Naive thymus-derived CD4-positive, alpha-beta T cell (primary cell): ENCODE measurements around the gene DHX57. TPM values are rescaled to one million over a fixed set of nuclear protein-coding genes. Genes with fewer than 3 reads are reported as not detected.

Experiments used
- ATAC-seq: fragments of 150-1000 bp; cut with Tn5 transposase; 2 replicates; pipeline ENCODE4 v1.10.0; 2021; ENCODE audit warnings: mild to moderate bottlenecking, moderate library complexity
- CTCF ChIA-PET: fragments of 350-600 bp; sonication (Branson Sonifier 250); formaldehyde crosslinking; loops from one replicate; lab custom pipeline; 2021; ENCODE audit warnings: antibody characterized with exemption; lab: Charles Lee
- POLR2A ChIA-PET: fragments of 350-600 bp; sonication (Branson Sonifier 250); formaldehyde crosslinking; loops from one replicate; lab custom pipeline; 2021; ENCODE audit warnings: antibody characterized with exemption, inconsistent platforms; lab: Charles Lee
- DNase-seq, 9 donors: peaks; one replicate each; pipeline versions ENCODE4 v3.0.0 to v3.0.0-alpha.2; 2020 to 2022; ENCODE audit warnings: mixed read lengths in 1 of 9
- H3K27ac ChIP-seq: one replicate; pipeline ENCODE4 v1.7.0; 2013; ENCODE audit warnings: mild to moderate bottlenecking, low read depth, low read length, moderate library complexity
- H3K27me3 ChIP-seq, 2 donors: one replicate each; pipeline ENCODE4 v1.7.0; 2013; ENCODE audit warnings: low read length in 2 of 2, mild to moderate bottlenecking in 2 of 2, moderate library complexity in 2 of 2; ENCODE audit not compliant: control insufficient read depth in 2 of 2, insufficient read depth in 2 of 2
- H3K36me3 ChIP-seq, 3 experiments: 1 replicate in 2 of 3; 2 replicates in 1 of 3; pipeline ENCODE4 v1.7.0; 2013; ENCODE audit warnings: low read length in 3 of 3, mild to moderate bottlenecking in 3 of 3, moderate library complexity in 1 of 3; ENCODE audit not compliant: insufficient read depth in 3 of 3, control insufficient read depth in 2 of 3
- H3K4me1 ChIP-seq, 2 donors: one replicate each; pipeline ENCODE4 v1.7.0; 2013; ENCODE audit warnings: low read length in 2 of 2, mild to moderate bottlenecking in 2 of 2, moderate library complexity in 1 of 2; ENCODE audit not compliant: control insufficient read depth in 2 of 2, insufficient read depth in 2 of 2
- H3K4me3 ChIP-seq: 2 replicates; pipeline ENCODE4 v1.7.0; 2013; ENCODE audit warnings: mild to moderate bottlenecking, low read length
- H3K9me3 ChIP-seq, 3 experiments: 1 replicate in 2 of 3; 2 replicates in 1 of 3; pipeline ENCODE4 v1.7.0; 2013; ENCODE audit warnings: low read length in 3 of 3; ENCODE audit not compliant: control insufficient read depth in 2 of 3
- H3K27ac Mint-ChIP-seq, 9 donors: one replicate each; pipeline ENCODE4 v1.8.0; 2020 to 2022; ENCODE audit warnings: mixed read lengths in 9 of 9, mild to moderate bottlenecking in 8 of 9, moderate library complexity in 5 of 9, inconsistent platforms in 2 of 9
- H3K27me3 Mint-ChIP-seq, 5 donors: one replicate each; pipeline ENCODE4 v1.8.0; 2021 to 2022; ENCODE audit warnings: mixed read lengths in 5 of 5, mild to moderate bottlenecking in 1 of 5
- H3K36me3 Mint-ChIP-seq, 5 donors: one replicate each; pipeline ENCODE4 v1.8.0; 2020 to 2022; ENCODE audit warnings: mixed read lengths in 5 of 5, mild to moderate bottlenecking in 3 of 5, inconsistent platforms in 1 of 5
- H3K4me1 Mint-ChIP-seq, 7 donors: one replicate each; pipeline ENCODE4 v1.8.0; 2020 to 2022; ENCODE audit warnings: mixed read lengths in 7 of 7, mild to moderate bottlenecking in 3 of 7, inconsistent platforms in 1 of 7
- H3K4me3 Mint-ChIP-seq, 10 donors: one replicate each; pipeline ENCODE4 v1.8.0; 2020 to 2022; ENCODE audit warnings: mild to moderate bottlenecking in 10 of 10, mixed read lengths in 10 of 10, moderate library complexity in 6 of 10, inconsistent platforms in 2 of 10
- H3K9me3 Mint-ChIP-seq, 11 donors: one replicate each; pipeline ENCODE4 v1.8.0; 2020 to 2022; ENCODE audit warnings: mixed read lengths in 11 of 11, mild to moderate bottlenecking in 4 of 11, inconsistent platforms in 1 of 11, moderate library complexity in 1 of 11
- intact Hi-C, 2 donors: fragments of 100-400 bp; cut with micrococcal nuclease; formaldehyde crosslinking; loops; one replicate each; pipeline ENCODE4 v1.15.1; 2023
- polyA plus RNA-seq, 2 donors: library from polyadenylated mRNA; unstranded; fragments of 300-500 nt; fragmentation: Illumina TruSeq; gene quantifications; one replicate each; pipeline ENCODE4 v1.2.3, GENCODE V29; 2021
- total RNA-seq, 6 experiments: library from RNA in 5 of 6; stranded (reverse) in 5 of 6; gene quantifications; 1 replicate in 5 of 6; 2 replicates in 1 of 6; pipeline ENCODE4 v1.2.3 and lab custom pipeline; 2021 to 2026

The DHX57 gene
- total and polyA plus RNA-seq, 7 experiments from 2014 or later: 8.8 to 19.8 (median 17.9) TPM

DNA sequence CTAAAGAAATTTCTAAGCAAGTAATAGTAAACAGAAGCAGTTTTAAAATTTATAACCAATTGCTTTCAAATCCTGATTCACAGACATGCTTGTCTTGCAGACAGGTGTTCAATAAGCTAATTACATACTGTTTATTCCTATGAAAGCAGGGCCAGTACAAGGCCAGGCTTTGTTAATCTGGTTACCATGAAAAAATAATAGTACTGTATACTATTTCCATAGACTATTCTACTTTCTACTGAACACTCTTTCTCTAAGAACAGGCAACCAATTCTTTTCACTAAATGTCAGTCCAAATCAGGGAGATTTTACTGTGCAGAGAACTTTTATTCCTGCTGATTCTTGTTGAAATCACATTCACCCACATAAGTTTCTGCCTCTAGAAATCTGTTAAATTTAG lies 121.7 kb downstream of the DHX57 start:
- Mint-ChIP-seq H3K36me3 (peaks cover 9 to 21% (median 16%) of the 10 kb centered on the region in 5 donors), H3K27me3 (peaks cover 0 to 5% (median 0%) of the 10 kb centered on the region in 5 donors), H3K4me3 (peak overlapping the region; percentile 68 to 82 (median 77)), H3K4me1 (peaks cover 13 to 42% (median 29%) of the 10 kb centered on the region in 7 donors), H3K9me3 (peaks cover 0 to 8% (median 0%) of the 10 kb centered on the region in 11 donors), H3K27ac (peak overlapping the region; percentile 46 to 85 (median 79))
- peak overlapping the region; percentile 62 for H3K27ac ChIP-seq
- DNase-seq: no peak
- H3K4me3 ChIP-seq: peak overlapping the region; percentile 53
- no peaks in the 10 kb centered on the region for H3K9me3 ChIP-seq
- intact Hi-C loops: no loop called here
- H3K36me3 ChIP-seq: peaks cover 0 to 15% (median 8%) of the 10 kb centered on the region in 3 experiments
- CTCF ChIA-PET: interaction anchor here (1.2 kb wide), 1 partner anchor 10 kb away, joined by 4 read pairs; no protein-coding TSS in a partner anchor
- POLR2A ChIA-PET: interaction anchor here (0.6 to 1.5 kb wide), 3 partner anchors 14 to 62 kb away, joined by 3 read pairs; no protein-coding TSS in a partner anchor
- no peaks in the 10 kb centered on the region for H3K27me3 ChIP-seq
- H3K4me1 ChIP-seq: peaks cover under 1 to 13% of the 10 kb centered on the region in 2 donors
- no peak for ATAC-seq

DNA sequence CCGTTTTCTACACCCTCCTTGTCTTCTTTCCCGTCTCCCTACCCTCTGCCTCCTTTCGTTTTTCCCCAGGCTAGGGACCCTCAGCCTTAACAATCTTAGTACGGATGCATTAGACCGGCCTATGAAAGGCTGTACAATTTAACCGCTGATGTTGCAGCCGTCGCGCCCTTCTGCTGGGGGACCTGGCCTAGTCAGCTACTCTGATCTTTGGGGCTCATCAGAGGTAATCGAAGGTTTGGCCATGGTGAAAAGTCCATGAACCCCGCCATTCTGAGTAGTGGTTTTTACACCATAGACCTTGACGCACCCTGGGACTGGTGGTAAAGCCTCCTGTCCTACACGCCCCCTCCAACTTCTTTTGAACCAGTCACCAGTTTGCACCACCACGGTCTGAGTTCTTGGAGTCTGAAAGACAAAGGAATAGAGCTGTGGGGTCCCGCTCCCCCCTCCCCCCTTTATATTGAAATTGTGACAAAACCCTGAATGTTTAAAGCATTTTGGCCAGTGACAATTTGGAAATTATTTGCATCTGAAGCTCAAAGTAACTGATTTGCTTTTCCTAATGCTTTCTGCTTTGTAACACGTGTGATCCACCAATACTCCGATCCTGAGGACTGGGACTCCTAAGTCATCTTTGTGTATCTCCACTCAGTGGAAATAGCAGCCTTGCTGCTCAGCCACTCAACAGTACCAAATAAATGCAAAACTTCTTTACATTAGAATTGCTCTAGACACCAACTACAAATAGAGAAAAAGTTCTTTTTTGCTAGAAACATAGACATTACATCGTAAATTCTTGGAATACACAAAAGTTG lies 123.9 kb downstream of the DHX57 start:
- Histone ChIP-seq H3K4me3 (peak overlapping the region; percentile 96), H3K9me3 (no peaks in the 10 kb centered on the region), H3K27ac (peak overlapping the region; percentile 95), H3K27me3 (no peaks in the 10 kb centered on the region), H3K4me1 (peaks cover 23 to 35% of the 10 kb centered on the region in 2 donors), H3K36me3 (peaks cover 19 to 37% (median 30%) of the 10 kb centered on the region in 3 experiments)
- Mint-ChIP-seq H3K9me3 (peaks cover 0 to 10% (median 0%) of the 10 kb centered on the region in 11 donors), H3K27me3 (peaks cover 0 to 5% (median 0%) of the 10 kb centered on the region in 5 donors), H3K4me1 (peaks cover 33 to 65% (median 50%) of the 10 kb centered on the region in 7 donors), H3K36me3 (peaks cover 18 to 41% (median 34%) of the 10 kb centered on the region in 5 donors), H3K4me3 (peak overlapping the region; percentile 95 to 100 (median 99)), H3K27ac (peak overlapping the region; percentile 98 to 100 (median 100))
- ChIA-PET POLR2A (interaction anchor here (0.5 to 6.7 kb wide), 40 partner anchors 10 to 1784 kb away, joined by 3 to 91 read pairs (median 5); partner anchors contain the start of genes ATL2, CEBPZ, EIF2AK2 and GALM), CTCF (interaction anchor here (0.5 to 0.7 kb wide), 2 partner anchors 23 to 33 kb away, joined by 3 to 4 read pairs; no protein-coding TSS in a partner anchor)
- DNase-seq (no peak), ATAC-seq (no peak)
- intact Hi-C loops: loop anchor here (1.0 to 2.0 kb wide), 12 partner anchors 11 to 1785 kb away; partner anchors contain the start of genes ATL2 (in 2 of the 2), GALM (in 2 of the 2), GEMIN6 (in 2 of the 2) and SOS1 (in 2 of the 2)

- Mint-ChIP-seq H3K4me3 (peak within 1 kb of the TSS; percentile 95 to 100 (median 99)), H3K4me1 (peaks cover 40 to 72% (median 58%) of the 10 kb centered on the region in 7 donors), H3K27me3 (peaks cover 0 to 5% (median 0%) of the 10 kb centered on the region in 5 donors), H3K36me3 (peaks cover 18 to 48% (median 42%) of the 10 kb centered on the region in 5 donors), H3K27ac (peak within 1 kb of the TSS; percentile 98 to 100 (median 100)), H3K9me3 (peaks cover 0 to 10% (median 0%) of the 10 kb centered on the region in 11 donors)
- H3K36me3 ChIP-seq: peaks cover 25 to 45% (median 38%) of the 10 kb centered on the region in 3 experiments
- no peaks in the 10 kb centered on the region for H3K27me3 ChIP-seq
- intact Hi-C loops: loop anchor here (1.0 to 2.0 kb wide), 13 partner anchors 12 to 1784 kb away; partner anchors contain the start of genes ATL2 (in 2 of the 2), GALM (in 2 of the 2), GEMIN6 (in 2 of the 2) and SOS1 (in 2 of the 2)
- no peaks in the 10 kb centered on the region for H3K9me3 ChIP-seq
- DNase-seq (peak; percentile 95 to 98 (median 97)), ATAC-seq (peak; percentile 87)
- H3K4me1 ChIP-seq: peaks cover 31 to 41% of the 10 kb centered on the region in 2 donors
- CTCF ChIA-PET: interaction anchor here (0.6 to 1.5 kb wide), 3 partner anchors 13 to 375 kb away, joined by 3 to 4 read pairs (median 4); no protein-coding TSS in a partner anchor
- peak within 1 kb of the TSS; percentile 95 for H3K27ac ChIP-seq
- peak within 1 kb of the TSS; percentile 96 for H3K4me3 ChIP-seq
- POLR2A ChIA-PET: interaction anchor here (0.5 to 6.7 kb wide), 47 partner anchors 10 to 1784 kb away, joined by 3 to 91 read pairs (median 4); partner anchors contain the start of genes ATL2, CEBPZ, DHX57 and EIF2AK2
These were observed 124.7 kb downstream of the DHX57 start, which contains the start of gene SRSF7 for GRCh38 chr2:38750891-38751595. TSS of gene SRSF7 (minus strand) at chr2:38751361. CDS start at chr2:38751256, 105 bp downstream.

DNA sequence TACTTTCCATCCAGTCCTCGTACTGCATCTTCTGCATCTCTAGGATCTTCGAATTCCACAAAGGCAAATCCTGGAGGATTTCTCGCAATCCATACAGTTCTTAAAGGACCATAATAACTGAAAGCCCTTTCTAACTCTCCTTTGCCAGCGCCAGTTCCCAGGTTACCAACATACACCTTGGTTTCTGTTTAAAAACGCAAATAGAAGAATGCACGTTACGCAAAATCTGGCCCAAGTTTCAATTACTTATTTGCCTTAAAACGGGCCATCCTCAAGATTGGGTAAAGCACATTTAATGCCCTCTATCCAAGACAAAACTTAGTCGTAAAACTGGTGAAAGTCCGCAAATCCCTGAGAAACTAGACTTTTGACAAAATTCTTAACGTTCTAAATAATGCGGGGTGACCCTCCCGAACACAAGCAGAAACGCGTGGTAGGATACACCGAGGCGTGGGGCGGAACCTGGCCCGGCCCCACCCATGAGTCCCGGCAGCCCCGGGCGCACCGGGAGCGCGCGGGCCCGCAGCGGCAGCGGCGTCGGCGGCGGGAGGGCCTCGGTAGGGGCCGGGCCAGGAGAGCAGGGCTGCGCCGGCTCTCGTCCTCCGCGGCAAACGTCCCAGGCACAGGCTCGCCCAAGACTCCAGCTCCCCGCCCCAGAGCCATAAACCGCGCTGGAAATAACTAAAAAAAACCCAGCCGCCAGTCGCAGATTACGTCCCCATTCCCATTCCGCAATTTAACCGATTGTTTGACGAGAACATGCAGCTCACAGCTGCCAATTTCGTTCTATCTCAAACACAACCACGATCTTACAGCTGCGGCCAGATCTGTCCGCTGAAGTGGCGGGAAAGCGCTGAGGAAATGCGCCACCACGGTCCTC lies 125.5 kb downstream of the DHX57 start:
- Mint-ChIP-seq H3K9me3 (peaks cover 0 to 10% (median 0%) of the 10 kb centered on the region in 11 donors), H3K4me1 (peaks cover 46 to 80% (median 66%) of the 10 kb centered on the region in 7 donors), H3K27ac (peak overlapping the region; percentile 98 to 100 (median 100)), H3K27me3 (peaks cover 0 to 5% (median 0%) of the 10 kb centered on the region in 5 donors), H3K36me3 (peaks cover 18 to 54% (median 50%) of the 10 kb centered on the region in 5 donors), H3K4me3 (peak overlapping the region; percentile 95 to 100 (median 99))
- ChIA-PET CTCF (interaction anchor here (0.6 to 1.5 kb wide), 2 partner anchors 14 to 374 kb away, joined by 3 to 4 read pairs; no protein-coding TSS in a partner anchor), POLR2A (interaction anchor here (0.6 to 6.7 kb wide), 39 partner anchors 11 to 1783 kb away, joined by 3 to 91 read pairs (median 4); partner anchors contain the start of genes ATL2, DHX57, EIF2AK2 and GALM)
- H3K27me3 ChIP-seq: no peaks in the 10 kb centered on the region
- peak in 4 of 9 donors; percentile 22 to 67 (median 46) for DNase-seq
- peak; percentile 28 for ATAC-seq
- intact Hi-C loops: loop anchor here (1.0 to 2.0 kb wide), 7 partner anchors 83 to 1783 kb away; partner anchors contain the start of genes DHX57 (in 1 of the 2), GALM (in 1 of the 2), MORN2 (in 1 of the 2) and RMDN2 (in 1 of the 2)
- peaks cover 33 to 53% (median 43%) of the 10 kb centered on the region in 3 experiments for H3K36me3 ChIP-seq
- H3K9me3 ChIP-seq: no peaks in the 10 kb centered on the region
- H3K4me3 ChIP-seq: peak overlapping the region; percentile 96
- H3K4me1 ChIP-seq: peaks cover 39 to 41% of the 10 kb centered on the region in 2 donors
- peak overlapping the region; percentile 95 for H3K27ac ChIP-seq
